Activated CD8-positive, alpha-beta memory T cell treated with anti-CD3 and anti-CD28 coated beads, Interleukin-2, amount 50 U/mL, for 48 hours (primary cell): ENCODE measurements around the gene DNASE1.

Experiments used
- DNase-seq: peaks from one replicate; pipeline ENCODE4 v3.0.0-alpha.2; 2020

Gene DNASE1

DNA sequence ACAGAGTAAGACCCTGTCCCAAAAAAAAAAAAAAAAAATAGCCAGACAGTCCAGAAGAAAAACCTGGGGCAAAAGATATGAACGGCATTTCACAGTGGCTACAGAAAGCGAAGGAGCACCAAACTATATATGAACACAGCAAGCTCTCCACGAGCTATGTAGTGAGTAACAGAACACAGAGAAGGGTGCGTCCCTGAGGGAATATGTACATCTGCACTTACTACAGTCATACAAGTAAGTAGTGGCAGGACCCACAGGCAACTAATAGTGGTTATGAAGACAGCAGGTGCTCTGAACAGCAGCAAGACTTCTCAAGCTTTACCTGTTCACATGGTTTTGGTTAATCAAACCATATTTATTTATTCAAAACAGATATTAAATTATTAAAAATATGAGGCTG lies 47.0 kb downstream of the DNASE1 start:
- no peak for DNase-seq

DNA sequence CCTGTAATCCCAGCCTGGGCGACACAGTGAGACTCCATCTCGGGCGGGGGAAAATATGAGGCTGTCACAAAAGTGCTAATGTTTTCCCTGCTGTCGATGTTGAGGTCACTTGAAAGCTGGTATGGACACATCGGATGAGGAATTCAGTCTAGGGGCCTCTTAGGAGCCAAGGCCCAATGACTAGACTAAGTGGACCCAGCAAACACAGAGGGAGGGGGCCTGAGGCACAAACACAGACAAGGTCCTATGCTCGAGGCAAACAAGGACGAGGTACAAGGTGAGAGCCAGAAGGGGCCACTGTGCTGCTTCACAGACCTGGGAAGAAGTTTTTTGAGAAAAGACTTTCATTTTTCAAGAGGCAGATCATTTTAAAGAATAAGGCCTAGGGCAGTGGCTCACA lies 47.6 kb downstream of the DNASE1 start:
- DNase-seq: no peak

DNA sequence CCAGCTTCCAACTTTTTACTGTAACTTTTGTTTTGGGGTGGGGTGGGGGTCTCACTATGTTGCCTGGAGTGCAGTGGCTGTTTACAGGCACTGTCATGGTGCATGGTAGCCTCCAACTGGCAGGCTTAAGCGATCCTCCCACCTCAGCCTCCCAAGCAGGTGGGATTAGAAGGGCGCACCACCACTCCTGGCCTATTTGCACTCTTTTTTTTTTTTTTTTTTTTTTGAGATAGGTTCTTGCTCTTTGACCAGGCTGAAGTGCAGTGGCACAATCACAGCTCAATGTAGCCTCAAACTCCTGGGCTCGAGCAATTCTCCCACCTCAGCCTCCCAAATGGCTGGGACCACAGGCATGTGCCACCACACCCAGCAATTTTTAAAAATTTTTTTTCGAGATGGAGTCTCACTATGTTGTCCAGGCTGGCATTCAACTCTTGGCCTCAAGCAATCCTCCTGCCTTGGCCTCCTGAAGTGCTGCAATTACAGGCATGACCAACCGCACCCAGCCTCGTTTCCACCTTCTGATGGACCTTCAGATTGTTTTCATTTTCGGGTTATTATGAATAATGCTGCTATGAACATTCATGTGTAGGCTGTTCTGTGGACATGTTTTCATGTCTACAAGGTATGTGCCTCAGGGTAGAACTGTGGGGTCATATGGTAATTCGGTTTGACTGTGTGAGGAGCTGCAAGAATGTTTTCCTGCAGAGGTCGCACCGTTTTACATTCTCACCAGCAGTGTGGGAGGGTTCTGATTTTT lies 51.9 kb downstream of the DNASE1 start:
- no peak for DNase-seq
